ENCODE data around the gene CARD9. TPM values are rescaled to one million over a fixed set of nuclear protein-coding genes. Genes with fewer than 3 reads are reported as not detected.

CARD9 gene
- total RNA-seq, 2 donors from 2014 or later = 1.2 to 1.7 TPM

GRCh38 chr9:136336881-136337280 is 36.6 kb downstream of the CARD9 start:
- TF ChIP-seq CTCF (IDR thresholded peaks at IDR 0.05) = no peak
- intact Hi-C loops (cut with DNase I) = loop anchor here (10.0 kb wide), 1 partner anchor 298 kb away; no protein-coding TSS in a partner anchor
- no peak for DNase-seq
- Histone ChIP-seq H3K27ac (no peak overlapping the region), H3K9me3 (no peaks in the 10 kb centered on the region), H3K36me3 (no peaks in the 10 kb centered on the region), H3K4me1 (no peaks in the 10 kb centered on the region), H3K4me3 (no peak overlapping the region), H3K27me3 (no peaks in the 10 kb centered on the region), H3K9ac (ENCODE audit: low read depth in 2 of 2, low read length in 2 of 2) (no peak overlapping the region)

GRCh38 chr9:136336156-136336870 is 37.2 kb downstream of the CARD9 start:
- intact Hi-C loops (cut with DNase I) = loop anchor here (10.0 kb wide), 1 partner anchor 298 kb away; no protein-coding TSS in a partner anchor
- Histone ChIP-seq H3K4me1 (no peaks in the 10 kb centered on the region), H3K27ac (no peak overlapping the region), H3K27me3 (no peaks in the 10 kb centered on the region), H3K4me3 (no peak overlapping the region), H3K9ac (ENCODE audit: low read depth in 2 of 2, low read length in 2 of 2) (no peak overlapping the region), H3K36me3 (no peaks in the 10 kb centered on the region), H3K9me3 (no peaks in the 10 kb centered on the region)
- DNase-seq = no peak
- no peak for TF ChIP-seq CTCF (IDR thresholded peaks at IDR 0.05)

- TF ChIP-seq CTCF (IDR thresholded peaks at IDR 0.05) = no peak
- intact Hi-C loops (cut with DNase I) = loop anchor here (10.0 kb wide), 1 partner anchor 299 kb away; no protein-coding TSS in a partner anchor
Measured at GRCh38 chr9:136335296-136336155, 37.9 kb downstream of the CARD9 start.

GRCh38 chr9:136334541-136334940 is 38.9 kb downstream of the CARD9 start:
- no peak for TF ChIP-seq CTCF (IDR thresholded peaks at IDR 0.05)
- no peak for DNase-seq
- H3K27ac ChIP-seq = no peak overlapping the region
- H3K4me1 ChIP-seq = no peaks in the 10 kb centered on the region
- H3K36me3 ChIP-seq = no peaks in the 10 kb centered on the region
- no peaks in the 10 kb centered on the region for H3K9me3 ChIP-seq
- H3K9ac ChIP-seq (ENCODE audit: low read depth in 2 of 2, low read length in 2 of 2) = no peak overlapping the region
- H3K27me3 ChIP-seq = no peaks in the 10 kb centered on the region
- H3K4me3 ChIP-seq = no peak overlapping the region
- intact Hi-C loops (cut with DNase I) = loop anchor here (10.0 kb wide), 1 partner anchor 300 kb away; no protein-coding TSS in a partner anchor

More at GRCh38 chr9:136335296-136336155, 37.9 kb downstream of the CARD9 start:
- DNase-seq = no peak
- Histone ChIP-seq H3K27ac (no peak overlapping the region), H3K27me3 (no peaks in the 10 kb centered on the region), H3K4me3 (no peak overlapping the region), H3K9ac (ENCODE audit: low read depth in 2 of 2, low read length in 2 of 2) (no peak overlapping the region), H3K9me3 (no peaks in the 10 kb centered on the region), H3K4me1 (no peaks in the 10 kb centered on the region), H3K36me3 (no peaks in the 10 kb centered on the region)

- Histone ChIP-seq H3K9me3 (no peaks in the 10 kb centered on the region), H3K27ac (no peak overlapping the region), H3K36me3 (no peaks in the 10 kb centered on the region), H3K4me1 (no peaks in the 10 kb centered on the region), H3K9ac (ENCODE audit: low read depth in 2 of 2, low read length in 2 of 2) (no peak overlapping the region), H3K27me3 (no peaks in the 10 kb centered on the region), H3K4me3 (no peak overlapping the region)
- TF ChIP-seq CTCF (IDR thresholded peaks at IDR 0.05) = no peak
- intact Hi-C loops (cut with DNase I) = loop anchor here (10.0 kb wide), 1 partner anchor 301 kb away; no protein-coding TSS in a partner anchor
- no peak for DNase-seq
Measured at GRCh38 chr9:136333486-136333885, 40.0 kb downstream of the CARD9 start.
